ENCODE measurements around the gene SNORC. TPM values are rescaled to one million over a fixed set of nuclear protein-coding genes. Genes with fewer than 3 reads are reported as not detected.

SNORC gene
- total and polyA plus RNA-seq, 2 experiments from 2014 or later: 2.2 to 7.5 TPM

- Histone ChIP-seq H3K79me2 (no peaks in the 10 kb centered on the region), H3K4me3 (no peak overlapping the region), H3K36me3 (replicated peaks; ENCODE audit: insufficient read depth, low read depth) (no peaks in the 10 kb centered on the region), H3K4me1 (ENCODE audit: insufficient read depth) (no peaks in the 10 kb centered on the region), H3K9me3 (ENCODE audit: low read depth) (no peaks in the 10 kb centered on the region), H3K27me3 (no peaks in the 10 kb centered on the region), H2AFZ (no peak overlapping the region), H3K4me2 (no peak overlapping the region), H4K20me1 (ENCODE audit: insufficient read depth, poor library complexity, severe bottlenecking) (no peaks in the 10 kb centered on the region), H3K27ac (no peak overlapping the region), H3K9me2 (replicated peaks; ENCODE audit: insufficient read depth) (no peaks in the 10 kb centered on the region)
- 95% methylated on average over 5 of the region's 5 CpGs for WGBS (ENCODE audit: low lambda C conversion rate, missing lambda C conversion rate)
- peak; percentile 2 for DNase-seq (ENCODE audit: low spot score)
- TF ChIP-seq EZH2phosphoT487 (IDR thresholded peaks at IDR 0.05; ENCODE audit: low read depth, severe bottlenecking, unreplicated experiment) (no peak), EZH2 (IDR thresholded peaks at IDR 0.05; ENCODE audit: borderline replicate concordance) (no peak)
- TF ChIP-seq, protein P1, sequence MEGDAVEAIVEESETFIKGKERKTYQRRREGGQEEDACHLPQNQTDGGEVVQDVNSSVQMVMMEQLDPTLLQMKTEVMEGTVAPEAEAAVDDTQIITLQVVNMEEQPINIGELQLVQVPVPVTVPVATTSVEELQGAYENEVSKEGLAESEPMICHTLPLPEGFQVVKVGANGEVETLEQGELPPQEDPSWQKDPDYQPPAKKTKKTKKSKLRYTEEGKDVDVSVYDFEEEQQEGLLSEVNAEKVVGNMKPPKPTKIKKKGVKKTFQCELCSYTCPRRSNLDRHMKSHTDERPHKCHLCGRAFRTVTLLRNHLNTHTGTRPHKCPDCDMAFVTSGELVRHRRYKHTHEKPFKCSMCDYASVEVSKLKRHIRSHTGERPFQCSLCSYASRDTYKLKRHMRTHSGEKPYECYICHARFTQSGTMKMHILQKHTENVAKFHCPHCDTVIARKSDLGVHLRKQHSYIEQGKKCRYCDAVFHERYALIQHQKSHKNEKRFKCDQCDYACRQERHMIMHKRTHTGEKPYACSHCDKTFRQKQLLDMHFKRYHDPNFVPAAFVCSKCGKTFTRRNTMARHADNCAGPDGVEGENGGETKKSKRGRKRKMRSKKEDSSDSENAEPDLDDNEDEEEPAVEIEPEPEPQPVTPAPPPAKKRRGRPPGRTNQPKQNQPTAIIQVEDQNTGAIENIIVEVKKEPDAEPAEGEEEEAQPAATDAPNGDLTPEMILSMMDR (IDR thresholded peaks at IDR 0.05; ENCODE audit: poor library complexity): no peak
Measured at GRCh38 chr2:232889876-232890401, 19.9 kb downstream of the SNORC start.

- H3K27me3 ChIP-seq: no peaks in the 10 kb centered on the region
- 89% methylated on average over 11 of the region's 11 CpGs for WGBS (ENCODE audit: low lambda C conversion rate, missing lambda C conversion rate)
- H2AFZ ChIP-seq: no peak overlapping the region
Measured at GRCh38 chr2:232890536-232890895, 20.5 kb downstream of the SNORC start.

GRCh38 chr2:232890896-232891601, 21.0 kb downstream of the SNORC start:
- peak; percentile 62 for DNase-seq (ENCODE audit: low spot score)
- no peaks in the 10 kb centered on the region for H3K79me2 ChIP-seq
- H3K36me3 ChIP-seq (replicated peaks; ENCODE audit: insufficient read depth, low read depth): no peaks in the 10 kb centered on the region
- H3K27ac ChIP-seq: no peak overlapping the region
- H3K9me3 ChIP-seq (ENCODE audit: low read depth): no peaks in the 10 kb centered on the region
- TF ChIP-seq EZH2 (IDR thresholded peaks at IDR 0.05; ENCODE audit: borderline replicate concordance): no peak
- TF ChIP-seq EZH2phosphoT487 (IDR thresholded peaks at IDR 0.05; ENCODE audit: low read depth, severe bottlenecking, unreplicated experiment): no peak
- TF ChIP-seq, protein P1 (IDR thresholded peaks at IDR 0.05; ENCODE audit: poor library complexity): no peak
- H3K4me2 ChIP-seq: peak overlapping the region; percentile 52
- no peaks in the 10 kb centered on the region for H4K20me1 ChIP-seq (ENCODE audit: insufficient read depth, poor library complexity, severe bottlenecking)
- H3K4me3 ChIP-seq: no peak overlapping the region
- H3K27me3 ChIP-seq: no peaks in the 10 kb centered on the region
- no peak overlapping the region for H2AFZ ChIP-seq
- no peaks in the 10 kb centered on the region for H3K4me1 ChIP-seq (ENCODE audit: insufficient read depth)
- 37% methylated on average over 23 of the region's 23 CpGs for whole genome bisulfite sequencing (ENCODE audit: low lambda C conversion rate, missing lambda C conversion rate)
- no peaks in the 10 kb centered on the region for H3K9me2 ChIP-seq (replicated peaks; ENCODE audit: insufficient read depth)

More at GRCh38 chr2:232890536-232890895, 20.5 kb downstream of the SNORC start:
- Histone ChIP-seq H3K36me3 (replicated peaks; ENCODE audit: insufficient read depth, low read depth) (no peaks in the 10 kb centered on the region), H3K9me3 (ENCODE audit: low read depth) (no peaks in the 10 kb centered on the region), H3K4me3 (no peak overlapping the region), H3K4me1 (ENCODE audit: insufficient read depth) (no peaks in the 10 kb centered on the region), H4K20me1 (ENCODE audit: insufficient read depth, poor library complexity, severe bottlenecking) (no peaks in the 10 kb centered on the region), H3K79me2 (no peaks in the 10 kb centered on the region), H3K9me2 (replicated peaks; ENCODE audit: insufficient read depth) (no peaks in the 10 kb centered on the region), H3K4me2 (peak overlapping the region; percentile 52), H3K27ac (no peak overlapping the region)
- no peak for DNase-seq (ENCODE audit: low spot score)
- TF ChIP-seq EZH2phosphoT487 (IDR thresholded peaks at IDR 0.05; ENCODE audit: low read depth, severe bottlenecking, unreplicated experiment): no peak
- TF ChIP-seq, protein P1 (IDR thresholded peaks at IDR 0.05; ENCODE audit: poor library complexity): no peak
- TF ChIP-seq EZH2 (IDR thresholded peaks at IDR 0.05; ENCODE audit: borderline replicate concordance): no peak
